Stimulated activated CD4-positive, alpha-beta T cell treated with anti-CD3 and anti-CD28 coated beads, Interleukin-4, amount 100 ng/mL, for 1 hour (primary cell): ENCODE measurements around the gene HDAC3.
A peak's percentile ranks its signal among the peaks of the same experiment; 100 is the strongest.

Experiments
- DNase-seq: peaks from one replicate; pipeline ENCODE4 v3.0.0-alpha.2; 2020

Gene HDAC3

DNA sequence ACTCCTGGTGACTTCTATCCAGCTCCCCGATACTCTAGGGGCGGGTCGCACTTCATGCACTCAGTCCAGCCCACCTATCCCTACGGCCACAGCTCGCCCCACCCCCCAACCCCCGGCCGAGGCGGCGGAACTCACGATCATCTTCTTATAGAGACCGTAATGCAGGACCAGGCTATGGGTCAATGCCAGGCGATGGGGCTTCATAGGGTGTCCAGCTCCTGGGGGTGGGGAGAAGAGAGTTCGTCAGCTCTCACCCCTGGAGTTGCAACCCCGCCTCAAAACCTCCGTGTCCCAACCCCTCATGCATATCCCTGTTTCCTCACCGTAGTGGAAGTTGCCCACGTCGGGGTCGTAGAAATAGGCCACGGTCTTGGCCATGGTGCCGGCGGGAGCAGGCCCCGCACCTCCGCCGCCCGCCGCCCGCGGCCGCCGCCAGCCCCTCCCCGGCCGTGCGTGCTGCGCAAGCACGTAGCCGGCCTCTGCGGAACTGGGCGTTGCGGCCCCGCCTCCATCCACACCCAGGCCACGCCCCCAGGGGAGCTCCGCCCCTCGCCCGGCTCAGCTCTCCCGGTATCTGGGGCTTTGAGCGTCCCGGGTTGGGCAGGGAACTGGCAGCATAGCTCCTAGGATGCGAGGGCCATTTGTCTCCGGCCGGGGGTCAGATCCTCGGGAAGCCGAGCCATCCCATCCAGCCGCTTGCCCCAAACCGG is at the start of gene HDAC3, which contains the start of gene RELL2:
Gene HDAC3 (minus strand): TSS at position 437 of the 710 bp plus-strand sequence. CDS start 59 bp downstream, at position 378.
Gene RELL2 (plus strand): TSS at position 585 of the 710 bp plus-strand sequence. CDS start 1,229 bp downstream, outside the sequence.
- peak; percentile 96 for DNase-seq

DNA sequence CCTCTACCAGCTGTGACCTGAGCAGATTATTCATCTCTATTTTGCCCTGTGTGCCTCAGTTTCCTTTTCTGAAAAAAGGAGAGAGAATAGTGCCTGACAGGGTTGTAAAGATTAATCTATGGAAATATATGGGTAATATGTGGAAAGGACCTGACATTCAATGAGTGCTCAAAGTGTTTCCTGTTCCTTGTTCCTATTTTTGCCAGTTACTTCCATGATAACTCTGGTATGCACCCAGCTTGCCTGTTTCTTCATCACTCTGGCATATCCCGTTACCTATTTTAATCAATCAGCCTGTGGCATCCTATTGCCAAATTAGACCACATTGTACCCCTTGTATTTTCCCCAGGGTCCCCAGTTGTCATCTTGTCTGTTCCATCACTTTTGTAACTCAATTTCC is 48.9 kb upstream of the HDAC3 start:
- DNase-seq, result no peak

- no peak for DNase-seq
These were observed 47.0 kb upstream of the HDAC3 start for GRCh38 chr5:141683596-141684141.

DNA sequence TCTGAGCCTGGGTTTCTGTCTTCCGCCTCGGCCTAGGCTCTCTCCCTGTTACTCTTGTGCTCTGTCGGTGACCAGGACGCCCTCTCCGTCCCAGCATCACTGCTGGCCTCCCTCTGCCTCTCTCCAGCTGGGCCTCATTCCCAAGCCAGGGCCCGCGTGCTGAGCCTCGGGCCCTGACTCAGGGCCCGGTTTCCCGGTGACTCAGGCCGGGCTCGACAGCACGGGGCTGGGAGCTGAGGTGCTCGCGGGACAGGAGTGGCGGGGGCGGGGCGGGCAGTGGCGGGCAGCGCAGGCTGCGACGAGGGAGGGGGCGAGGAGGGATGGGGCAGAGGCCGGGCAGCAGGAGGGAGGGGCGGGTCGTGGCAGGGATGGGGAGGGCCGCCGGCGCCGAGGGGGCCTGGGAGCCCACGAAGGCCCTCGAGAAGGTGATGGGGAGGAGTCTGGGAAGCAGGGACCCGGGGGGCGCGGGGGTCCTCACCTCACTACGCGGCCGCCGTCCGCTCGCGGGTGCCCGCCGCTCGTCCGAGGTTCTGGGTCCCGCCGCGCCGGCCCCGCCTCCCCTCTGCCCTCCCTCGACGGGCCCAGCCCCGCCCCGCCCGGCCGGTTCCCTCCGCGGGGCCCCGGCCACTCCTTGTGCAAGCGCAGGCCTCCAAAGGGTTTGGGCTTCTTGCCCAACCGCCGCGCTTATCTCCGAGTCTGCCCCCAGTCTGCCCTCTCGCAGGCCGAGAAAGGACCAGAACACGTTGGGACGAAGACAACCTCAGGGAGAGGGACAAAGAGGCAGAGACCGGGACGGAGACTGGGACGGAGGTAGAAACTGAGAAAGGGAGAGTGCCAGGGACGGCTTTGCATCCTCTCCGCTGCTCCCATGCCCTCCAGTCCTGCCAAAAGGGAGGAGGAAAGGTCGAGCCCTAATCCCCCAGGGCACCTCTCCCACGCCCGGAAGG is 45.3 kb upstream of the HDAC3 start, which contains the start of gene ARAP3:
Gene ARAP3 (minus strand): TSS at position 536 of the 947 bp plus-strand sequence. CDS start 1,744 bp downstream, outside the sequence.
- DNase-seq, result peak; percentile 41

GRCh38 chr5:141681295-141681694 is 44.6 kb upstream of the HDAC3 start:
- no peak for DNase-seq

DNA sequence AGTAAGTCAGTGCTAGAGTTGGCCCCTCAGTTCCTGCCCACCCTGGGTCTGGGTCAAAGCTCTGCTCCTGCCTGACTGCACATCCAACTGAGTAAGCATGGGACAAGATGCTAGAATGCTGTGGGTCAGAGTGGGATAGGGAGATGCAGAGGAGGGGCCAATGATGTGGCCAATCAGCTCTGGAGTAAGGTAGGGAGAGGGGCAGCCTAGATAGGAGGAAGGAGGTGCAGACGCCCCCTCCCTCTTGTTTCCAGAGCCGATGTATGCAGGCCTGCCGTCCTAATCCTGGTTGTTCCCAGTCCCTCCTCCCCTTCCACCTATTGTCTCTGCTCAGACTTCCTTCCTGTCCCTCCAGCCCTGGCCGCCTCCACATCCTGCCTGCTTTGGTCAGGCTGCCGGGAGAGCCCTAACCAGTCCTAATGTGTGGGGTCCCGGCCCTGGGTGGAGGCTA is 44.1 kb upstream of the HDAC3 start:
- no peak for DNase-seq

- no peak for DNase-seq
These were observed 43.5 kb upstream of the HDAC3 start for GRCh38 chr5:141680178-141680577.

- DNase-seq, result no peak
These were observed 40.8 kb upstream of the HDAC3 start for GRCh38 chr5:141677415-141677814.

GRCh38 chr5:141675672-141676071 is 39.0 kb upstream of the HDAC3 start:
- no peak for DNase-seq

DNA sequence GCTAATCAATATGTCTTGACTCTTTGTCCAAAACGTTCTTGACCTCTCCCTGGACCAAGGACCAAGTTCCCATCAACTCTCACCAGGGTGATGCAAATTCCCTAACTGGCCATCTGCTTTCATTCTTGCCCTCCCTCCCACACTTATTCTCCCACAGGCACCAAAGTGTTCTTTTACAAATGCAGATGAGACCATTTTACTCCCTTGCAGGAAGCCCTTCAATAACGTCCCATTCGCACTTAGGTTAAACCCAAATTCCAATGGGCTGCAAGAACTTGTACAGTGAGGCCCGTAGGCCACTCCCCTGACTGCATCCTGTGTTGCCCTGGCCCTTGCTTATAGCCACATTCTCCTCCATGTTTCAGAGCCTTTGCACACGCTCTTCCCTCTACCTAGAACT is 38.1 kb upstream of the HDAC3 start:
- DNase-seq, result no peak

DNA sequence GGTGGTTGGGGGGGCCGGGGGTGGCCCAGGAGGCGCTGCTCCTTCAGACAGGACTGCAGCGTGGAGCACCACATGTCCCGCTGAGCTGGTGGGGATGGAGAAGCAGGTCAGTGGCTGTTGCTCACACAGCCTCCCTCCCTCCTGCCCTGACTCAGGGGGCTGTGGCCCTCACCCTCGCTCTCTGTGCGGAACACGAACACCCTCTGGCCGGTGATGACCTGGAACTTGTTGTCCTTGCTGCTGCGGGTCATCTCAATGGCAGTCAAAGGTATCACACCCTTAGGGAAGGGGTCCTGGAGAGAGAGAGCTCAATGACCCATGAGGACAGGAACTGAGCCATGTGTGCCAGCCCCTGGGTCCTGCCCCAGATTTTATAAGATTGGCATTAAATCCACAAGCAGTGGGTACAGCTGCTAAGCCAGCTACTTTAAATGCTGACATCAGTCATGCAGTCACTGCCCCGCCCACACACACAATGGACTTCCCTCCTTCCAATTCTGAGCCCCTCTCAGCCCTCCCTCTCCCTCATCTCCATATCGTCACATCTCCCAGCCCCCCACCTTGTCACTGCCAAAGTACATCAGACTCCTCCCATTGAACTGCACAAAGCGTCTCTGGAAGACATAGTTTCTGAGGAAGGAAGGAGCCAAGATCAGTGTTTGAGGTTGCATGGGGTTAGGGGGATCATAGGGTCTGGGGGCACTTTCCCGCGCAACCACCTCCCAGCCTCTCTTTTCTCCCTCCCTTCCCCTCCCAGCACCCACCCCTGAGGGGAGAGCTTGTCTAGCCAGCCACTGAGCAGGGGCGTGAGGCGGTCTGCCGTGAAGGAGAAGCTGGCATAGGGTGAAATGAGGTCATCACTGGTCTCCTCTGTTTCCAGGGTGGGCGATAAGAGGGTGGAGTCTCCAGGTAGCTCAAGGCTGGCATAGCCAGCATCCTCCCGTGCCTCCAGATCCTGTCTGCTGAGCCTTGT is 36.5 kb upstream of the HDAC3 start:
- DNase-seq, result no peak

GRCh38 chr5:141672071-141672840 is 35.6 kb upstream of the HDAC3 start:
- DNase-seq, result no peak

DNA sequence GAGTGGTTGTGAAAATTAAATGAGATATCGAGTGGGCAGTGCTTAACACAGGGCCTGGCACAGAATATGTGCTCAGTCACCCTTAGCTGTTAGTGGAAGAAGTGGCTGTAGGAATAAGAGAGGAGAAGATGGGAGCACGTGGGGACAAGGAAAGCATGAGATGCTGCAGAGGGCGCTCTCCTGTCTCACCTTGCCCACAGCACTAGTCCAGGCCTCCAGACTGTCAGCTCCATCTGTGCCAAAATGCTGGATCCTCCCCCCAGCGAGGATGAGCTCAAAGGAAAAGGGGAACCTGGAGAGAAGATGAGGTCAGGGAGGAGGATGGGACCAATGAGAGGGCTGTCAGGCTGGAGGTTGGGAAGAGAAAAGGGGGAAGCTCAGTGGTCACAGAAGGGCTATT is 32.9 kb upstream of the HDAC3 start:
- no peak for DNase-seq

DNA sequence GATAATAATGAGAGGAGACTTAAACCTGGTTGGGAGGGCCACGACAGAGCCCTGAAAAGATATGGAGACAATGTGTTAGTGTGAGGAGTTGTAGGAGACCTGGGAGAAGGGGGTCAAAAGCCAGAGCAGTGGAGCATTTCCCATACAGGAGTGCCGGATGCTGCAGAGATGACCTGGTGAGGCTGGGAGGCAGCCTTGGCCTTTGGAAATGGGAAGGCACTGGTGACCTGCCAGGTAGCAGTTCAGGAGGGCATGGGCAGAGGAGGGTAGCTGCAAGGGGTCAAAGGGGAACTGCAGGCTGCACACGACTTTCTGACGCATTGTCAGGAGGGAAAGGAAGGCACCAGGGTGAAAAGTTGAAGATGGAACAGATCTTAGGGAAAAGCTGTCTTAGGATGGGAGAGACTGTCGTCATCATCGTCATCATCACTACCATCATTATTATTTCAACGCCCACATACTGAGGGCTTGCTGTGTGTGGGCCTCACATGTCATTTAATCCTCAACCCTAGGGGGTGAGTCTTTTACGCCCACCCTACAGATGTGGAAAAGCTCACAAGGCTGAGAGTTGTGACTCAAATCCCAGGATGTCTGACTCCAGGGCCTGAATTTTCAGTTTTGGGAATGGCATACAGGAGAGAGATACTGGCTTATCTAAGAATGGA is 32.1 kb upstream of the HDAC3 start:
- DNase-seq, result no peak

- no peak for DNase-seq
These were observed 29.6 kb upstream of the HDAC3 start for GRCh38 chr5:141665995-141666940.

DNA sequence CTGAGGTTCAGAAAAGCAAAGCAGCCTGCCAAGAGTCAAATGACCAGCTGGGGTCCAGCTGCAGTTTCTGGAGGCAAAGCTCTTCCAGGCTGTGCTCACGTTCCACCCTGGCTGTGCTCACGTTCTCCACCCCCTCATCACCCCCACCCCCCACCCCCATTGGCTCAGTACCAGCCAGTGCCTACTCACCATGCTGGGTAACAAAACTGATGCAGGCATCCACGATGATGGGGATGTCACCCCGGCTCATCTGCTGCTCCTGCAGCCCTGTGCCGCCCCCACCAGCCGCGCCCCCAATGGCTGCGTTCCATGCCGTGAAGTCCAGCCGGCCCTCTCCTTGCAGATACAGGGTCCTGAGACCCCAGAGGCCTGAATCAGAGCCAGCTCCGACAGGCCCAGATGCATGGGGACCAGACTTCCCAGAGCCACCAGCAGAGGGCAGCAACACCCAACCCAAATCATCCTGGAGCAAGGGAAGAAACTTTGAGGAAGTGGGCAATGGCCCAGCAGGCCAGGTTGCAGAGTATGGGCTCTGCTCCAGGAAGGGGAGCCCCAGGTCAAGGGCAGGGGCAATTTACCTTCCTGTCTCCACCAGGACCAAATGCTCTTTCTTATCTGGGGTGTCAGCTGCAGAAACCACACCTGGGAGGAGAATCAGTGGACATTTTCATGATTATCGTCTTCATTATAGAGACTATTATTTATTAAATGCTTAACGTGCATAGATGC is 28.2 kb upstream of the HDAC3 start:
- peak; percentile 71 for DNase-seq

- no peak for DNase-seq
These were observed 26.9 kb upstream of the HDAC3 start for GRCh38 chr5:141663506-141663905.

GRCh38 chr5:141662028-141662427 is 25.4 kb upstream of the HDAC3 start:
- no peak for DNase-seq
